ACC112 (cell line): ENCODE results near the gene FUBP3.
"Not testable (repeated sequence)": the region's sequence is repeated elsewhere in the genome, so short reads cannot be mapped to it uniquely, and the experiment has no call there.

ENCODE experiments used
- H2AFZ ChIP-seq: fragments of 200-600 bp; sonication (generic); one replicate; pipeline ENCODE4 v1.6.0; 2017; ENCODE audit warnings: antibody characterized with exemption, low read length; ENCODE audit not compliant: unreplicated experiment
- H3K27ac ChIP-seq: fragments of 200-600 bp; sonication (generic); 2 replicates; pipeline ENCODE4 v1.5.1; 2014; ENCODE audit warnings: low read depth, mild to moderate bottlenecking, antibody characterized with exemption, low read length, moderate library complexity
- H3K27me3 ChIP-seq: fragments of 200-600 bp; sonication (generic); 2 replicates; pipeline ENCODE4 v1.6.1; 2014; ENCODE audit warnings: mild to moderate bottlenecking, antibody characterized with exemption, low read length, moderate library complexity, mixed read lengths; ENCODE audit not compliant: insufficient read depth
- H3K36me3 ChIP-seq: fragments of 200-600 bp; sonication (generic); 2 replicates; pipeline ENCODE4 v1.6.1; 2016; ENCODE audit warnings: mild to moderate bottlenecking, antibody characterized with exemption, low read length, moderate library complexity, mixed read lengths; ENCODE audit not compliant: insufficient read depth
- H3K4me1 ChIP-seq: fragments of 200-600 bp; sonication (generic); one replicate; pipeline ENCODE4 v1.6.1; 2016; ENCODE audit warnings: low read length, mixed read lengths; ENCODE audit not compliant: insufficient read depth, unreplicated experiment, control insufficient read depth
- H3K4me3 ChIP-seq: fragments of 200-600 bp; sonication (generic); 2 replicates; pipeline ENCODE4 v1.5.1; 2014; ENCODE audit warnings: mild to moderate bottlenecking, low read depth, low read length
- H3K79me2 ChIP-seq: fragments of 200-600 bp; sonication (generic); one replicate; pipeline ENCODE4 v1.6.0; 2016; ENCODE audit warnings: low read length; ENCODE audit not compliant: control insufficient read depth, unreplicated experiment, insufficient read depth

FUBP3 gene

GRCh38 chr9:130557077-130557468, 22.3 kb upstream of the FUBP3 start:
- no peaks in the 10 kb centered on the region for H3K79me2 ChIP-seq
- no peaks in the 10 kb centered on the region for H3K4me1 ChIP-seq
- peaks cover 12% of the 10 kb centered on the region for H3K27me3 ChIP-seq
- H3K27ac ChIP-seq = no peak overlapping the region
- H3K36me3 ChIP-seq = no peaks in the 10 kb centered on the region
- H3K4me3 ChIP-seq = no peak overlapping the region
- H2AFZ ChIP-seq = no peak overlapping the region

GRCh38 chr9:130561056-130561455, 18.3 kb upstream of the FUBP3 start:
- Histone ChIP-seq H3K36me3 (no peaks in the 10 kb centered on the region), H3K27ac (no peak overlapping the region), H3K4me1 (no peaks in the 10 kb centered on the region), H2AFZ (no peak overlapping the region), H3K27me3 (no peaks in the 10 kb centered on the region), H3K4me3 (no peak overlapping the region), H3K79me2 (no peaks in the 10 kb centered on the region)

- not testable (repeated sequence) for H3K4me3 ChIP-seq, H3K36me3 ChIP-seq, H3K27ac ChIP-seq, H2AFZ ChIP-seq, H3K4me1 ChIP-seq, H3K79me2 ChIP-seq, H3K27me3 ChIP-seq
Observed at GRCh38 chr9:130562525-130562924, 16.9 kb upstream of the FUBP3 start.

- Histone ChIP-seq H3K27ac (no peak overlapping the region), H3K79me2 (no peaks in the 10 kb centered on the region), H3K4me3 (no peak overlapping the region), H3K4me1 (no peaks in the 10 kb centered on the region), H3K36me3 (no peaks in the 10 kb centered on the region), H2AFZ (no peak overlapping the region), H3K27me3 (no peaks in the 10 kb centered on the region)
Observed at GRCh38 chr9:130563797-130564196, 15.6 kb upstream of the FUBP3 start.

- Histone ChIP-seq H3K79me2 (no peaks in the 10 kb centered on the region), H3K36me3 (no peaks in the 10 kb centered on the region), H3K4me1 (no peaks in the 10 kb centered on the region)
Observed at GRCh38 chr9:130565792-130566191, 13.6 kb upstream of the FUBP3 start.

GRCh38 chr9:130570208-130570607, 9.2 kb upstream of the FUBP3 start:
- Histone ChIP-seq H2AFZ (no peak overlapping the region), H3K36me3 (no peaks in the 10 kb centered on the region), H3K4me1 (no peaks in the 10 kb centered on the region), H3K79me2 (no peaks in the 10 kb centered on the region), H3K27ac (no peak overlapping the region), H3K27me3 (no peaks in the 10 kb centered on the region), H3K4me3 (no peak overlapping the region)

More at GRCh38 chr9:130565792-130566191, 13.6 kb upstream of the FUBP3 start:
- H3K4me3 ChIP-seq = no peak overlapping the region
- no peaks in the 10 kb centered on the region for H3K27me3 ChIP-seq
- H2AFZ ChIP-seq = no peak overlapping the region
- H3K27ac ChIP-seq = no peak overlapping the region

- H3K36me3 ChIP-seq = no peaks in the 10 kb centered on the region
- peaks cover 24% of the 10 kb centered on the region for H3K79me2 ChIP-seq
- no peak overlapping the region for H3K4me3 ChIP-seq
- H3K27me3 ChIP-seq = no peaks in the 10 kb centered on the region
- H3K4me1 ChIP-seq = peaks cover 6% of the 10 kb centered on the region
- H2AFZ ChIP-seq = no peak overlapping the region
- H3K27ac ChIP-seq = no peak overlapping the region
Observed at GRCh38 chr9:130575514-130575913, 3.9 kb upstream of the FUBP3 start.

GRCh38 chr9:130576176-130576575, 3.2 kb upstream of the FUBP3 start:
- peaks cover 13% of the 10 kb centered on the region for H3K4me1 ChIP-seq
- no peak overlapping the region for H2AFZ ChIP-seq
- 0 out of 2 replicates have a peak overlapping the region, but pooled peaks have one; percentile 10 for H3K4me3 ChIP-seq
- no peaks in the 10 kb centered on the region for H3K36me3 ChIP-seq
- no peaks in the 10 kb centered on the region for H3K27me3 ChIP-seq
- peaks cover 31% of the 10 kb centered on the region for H3K79me2 ChIP-seq
- no peak overlapping the region for H3K27ac ChIP-seq

GRCh38 chr9:130579738-130580463, 524 bp downstream of the FUBP3 start:
- peaks cover 64% of the 10 kb centered on the region for H3K79me2 ChIP-seq
- peaks cover 18% of the 10 kb centered on the region for H3K4me1 ChIP-seq
- peaks cover 6% of the 10 kb centered on the region for H3K36me3 ChIP-seq
- peak overlapping the region; percentile 89; the same call in 1 of the 2 replicates for H3K27ac ChIP-seq
- no peaks in the 10 kb centered on the region for H3K27me3 ChIP-seq
- peak overlapping the region; percentile 91 for H3K4me3 ChIP-seq
- peak overlapping the region; percentile 97 for H2AFZ ChIP-seq

GRCh38 chr9:130581766-130582165, 2.4 kb downstream of the FUBP3 start:
- Histone ChIP-seq H3K79me2 (peaks cover 78% of the 10 kb centered on the region), H2AFZ (no peak overlapping the region), H3K27me3 (no peaks in the 10 kb centered on the region), H3K4me3 (no peak overlapping the region), H3K36me3 (peaks cover 6% of the 10 kb centered on the region), H3K4me1 (peaks cover 18% of the 10 kb centered on the region), H3K27ac (no peak overlapping the region)

- H3K79me2 ChIP-seq = peaks cover 87% of the 10 kb centered on the region
- no peak overlapping the region for H3K27ac ChIP-seq
- H3K27me3 ChIP-seq = no peaks in the 10 kb centered on the region
- no peak overlapping the region for H3K4me3 ChIP-seq
- peaks cover 17% of the 10 kb centered on the region for H3K4me1 ChIP-seq
- peaks cover 6% of the 10 kb centered on the region for H3K36me3 ChIP-seq
- no peak overlapping the region for H2AFZ ChIP-seq
Observed at GRCh38 chr9:130583271-130583670, 3.9 kb downstream of the FUBP3 start.
